OCI-LY1 (cell line): ENCODE data around the gene BCCIP.

Experiments used
- EZH2 ChIP-seq: fragments of 200-600 bp; sonication (generic), shearing (Covaris generic); IDR thresholded peaks from 2 replicates; pipeline ENCODE4 v1.8.0; 2017; ENCODE audit warnings: borderline replicate concordance, mixed run types, mild to moderate bottlenecking, antibody characterized with exemption, low read length, moderate library complexity, mixed read lengths
- TF ChIP-seq, protein P1 (sequence below): fragments of 200-600 bp; sonication (generic), shearing (Covaris generic); IDR thresholded peaks from 2 replicates; pipeline ENCODE4 v1.5.1; 2017; ENCODE audit warnings: mild to moderate bottlenecking, antibody characterized with exemption, low read length, moderate library complexity, mixed read lengths

DNA sequence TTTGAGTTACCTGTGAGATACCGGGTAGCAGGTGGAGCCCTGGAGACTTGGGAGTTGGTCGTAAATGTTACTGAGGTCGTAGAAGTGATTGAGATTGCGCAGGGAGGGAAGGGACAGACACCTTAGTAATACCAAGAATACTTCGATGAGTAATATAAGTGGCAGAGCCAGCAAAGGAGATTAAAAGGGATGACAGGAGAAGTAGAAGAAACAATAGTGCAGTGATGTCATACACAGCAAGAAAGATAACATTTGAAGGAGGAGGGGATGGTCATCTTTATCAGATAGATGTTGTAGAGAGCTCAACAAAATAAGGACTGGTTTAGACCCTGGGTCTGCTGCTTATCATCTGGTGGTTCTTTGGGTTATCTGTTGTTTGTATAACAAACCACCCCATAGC is 5.0 kb downstream of the BCCIP start:
- TF ChIP-seq, protein P1, sequence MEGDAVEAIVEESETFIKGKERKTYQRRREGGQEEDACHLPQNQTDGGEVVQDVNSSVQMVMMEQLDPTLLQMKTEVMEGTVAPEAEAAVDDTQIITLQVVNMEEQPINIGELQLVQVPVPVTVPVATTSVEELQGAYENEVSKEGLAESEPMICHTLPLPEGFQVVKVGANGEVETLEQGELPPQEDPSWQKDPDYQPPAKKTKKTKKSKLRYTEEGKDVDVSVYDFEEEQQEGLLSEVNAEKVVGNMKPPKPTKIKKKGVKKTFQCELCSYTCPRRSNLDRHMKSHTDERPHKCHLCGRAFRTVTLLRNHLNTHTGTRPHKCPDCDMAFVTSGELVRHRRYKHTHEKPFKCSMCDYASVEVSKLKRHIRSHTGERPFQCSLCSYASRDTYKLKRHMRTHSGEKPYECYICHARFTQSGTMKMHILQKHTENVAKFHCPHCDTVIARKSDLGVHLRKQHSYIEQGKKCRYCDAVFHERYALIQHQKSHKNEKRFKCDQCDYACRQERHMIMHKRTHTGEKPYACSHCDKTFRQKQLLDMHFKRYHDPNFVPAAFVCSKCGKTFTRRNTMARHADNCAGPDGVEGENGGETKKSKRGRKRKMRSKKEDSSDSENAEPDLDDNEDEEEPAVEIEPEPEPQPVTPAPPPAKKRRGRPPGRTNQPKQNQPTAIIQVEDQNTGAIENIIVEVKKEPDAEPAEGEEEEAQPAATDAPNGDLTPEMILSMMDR, result no peak
- TF ChIP-seq EZH2, result no peak
